Stimulated activated CD4-positive, alpha-beta T cell treated with anti-CD3 and anti-CD28 coated beads, Interleukin-1b, Interleukin-23, amount 100 ng/mL, for 4 hours (primary cell): ENCODE results near the gene STEEP1.

Source experiments
- DNase-seq, 2 donors: peaks; one replicate each; pipeline ENCODE4 v3.0.0-alpha.2; 2020; ENCODE audit warnings: low read depth in 2 of 2

Gene STEEP1

GRCh38 chrX:119488749-119489148, 76.5 kb downstream of the STEEP1 start:
- no peak for DNase-seq
